ENCODE results near the gene QRICH2.
"Not testable (repeated sequence)": the region's sequence is repeated elsewhere in the genome, so short reads cannot be mapped to it uniquely, and the experiment has no call there.

The QRICH2 gene

GRCh38 chr17:76248013-76248782 is 59.9 kb downstream of the QRICH2 start:
- Histone ChIP-seq H3K4me1 (ENCODE audit: insufficient read depth, low read length, poor library complexity, severe bottlenecking) (peaks cover 11% of the 10 kb centered on the region), H3F3A (ENCODE audit: low read depth) (no peaks in the 10 kb centered on the region), H3K79me2 (ENCODE audit: insufficient read depth, low read length) (no peaks in the 10 kb centered on the region), H3K9me2 (replicated peaks; ENCODE audit: low read depth, low read length) (no peaks in the 10 kb centered on the region), H3K9ac (ENCODE audit: low read depth, low read length, poor library complexity, severe bottlenecking) (no peak overlapping the region), H3K4me2 (ENCODE audit: low read depth, low read length, poor library complexity, severe bottlenecking) (no peak overlapping the region), H3K36me3 (ENCODE audit: insufficient read depth, low read length) (no peaks in the 10 kb centered on the region), H3K27me3 (ENCODE audit: insufficient read depth, low read length, poor library complexity, severe bottlenecking) (no peaks in the 10 kb centered on the region), H2AFZ (ENCODE audit: low read length) (no peak overlapping the region), H3K9me3 (ENCODE audit: insufficient read depth, low read depth, low read length) (no peaks in the 10 kb centered on the region), H4K20me1 (ENCODE audit: insufficient read depth, low read length, poor library complexity, severe bottlenecking) (no peaks in the 10 kb centered on the region), H3K4me3 (ENCODE audit: low read length, poor library complexity, severe bottlenecking) (no peak overlapping the region)
- TF ChIP-seq EZH2phosphoT487 (IDR thresholded peaks at IDR 0.05; ENCODE audit: borderline replicate concordance): no peak
- TF ChIP-seq, protein P1, sequence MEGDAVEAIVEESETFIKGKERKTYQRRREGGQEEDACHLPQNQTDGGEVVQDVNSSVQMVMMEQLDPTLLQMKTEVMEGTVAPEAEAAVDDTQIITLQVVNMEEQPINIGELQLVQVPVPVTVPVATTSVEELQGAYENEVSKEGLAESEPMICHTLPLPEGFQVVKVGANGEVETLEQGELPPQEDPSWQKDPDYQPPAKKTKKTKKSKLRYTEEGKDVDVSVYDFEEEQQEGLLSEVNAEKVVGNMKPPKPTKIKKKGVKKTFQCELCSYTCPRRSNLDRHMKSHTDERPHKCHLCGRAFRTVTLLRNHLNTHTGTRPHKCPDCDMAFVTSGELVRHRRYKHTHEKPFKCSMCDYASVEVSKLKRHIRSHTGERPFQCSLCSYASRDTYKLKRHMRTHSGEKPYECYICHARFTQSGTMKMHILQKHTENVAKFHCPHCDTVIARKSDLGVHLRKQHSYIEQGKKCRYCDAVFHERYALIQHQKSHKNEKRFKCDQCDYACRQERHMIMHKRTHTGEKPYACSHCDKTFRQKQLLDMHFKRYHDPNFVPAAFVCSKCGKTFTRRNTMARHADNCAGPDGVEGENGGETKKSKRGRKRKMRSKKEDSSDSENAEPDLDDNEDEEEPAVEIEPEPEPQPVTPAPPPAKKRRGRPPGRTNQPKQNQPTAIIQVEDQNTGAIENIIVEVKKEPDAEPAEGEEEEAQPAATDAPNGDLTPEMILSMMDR (conservative IDR thresholded peaks at IDR 0.05; ENCODE audit: low read length): peak; percentile 38

- H3K27me3 ChIP-seq (ENCODE audit: insufficient read depth, low read length, poor library complexity, severe bottlenecking): peaks cover 2% of the 10 kb centered on the region
- H3K36me3 ChIP-seq (ENCODE audit: insufficient read depth, low read length): no peaks in the 10 kb centered on the region
- H3K9ac ChIP-seq (ENCODE audit: low read depth, low read length, poor library complexity, severe bottlenecking): no peak overlapping the region
- no peaks in the 10 kb centered on the region for H4K20me1 ChIP-seq (ENCODE audit: insufficient read depth, low read length, poor library complexity, severe bottlenecking)
- H3K4me3 ChIP-seq (ENCODE audit: low read length, poor library complexity, severe bottlenecking): no peak overlapping the region
- no peak for TF ChIP-seq EZH2phosphoT487 (IDR thresholded peaks at IDR 0.05; ENCODE audit: borderline replicate concordance)
- TF ChIP-seq, protein P1 (conservative IDR thresholded peaks at IDR 0.05; ENCODE audit: low read length): no peak
- H3K4me2 ChIP-seq (ENCODE audit: low read depth, low read length, poor library complexity, severe bottlenecking): no peak overlapping the region
- H2AFZ ChIP-seq (ENCODE audit: low read length): no peak overlapping the region
- no peaks in the 10 kb centered on the region for H3K9me3 ChIP-seq (ENCODE audit: insufficient read depth, low read depth, low read length)
- H3K79me2 ChIP-seq (ENCODE audit: insufficient read depth, low read length): no peaks in the 10 kb centered on the region
- H3K4me1 ChIP-seq (ENCODE audit: insufficient read depth, low read length, poor library complexity, severe bottlenecking): peaks cover 5% of the 10 kb centered on the region
- no peaks in the 10 kb centered on the region for H3K9me2 ChIP-seq (replicated peaks; ENCODE audit: low read depth, low read length)
- no peaks in the 10 kb centered on the region for H3F3A ChIP-seq (ENCODE audit: low read depth)
Measured at GRCh38 chr17:76247304-76247703, 60.8 kb downstream of the QRICH2 start.

DNA sequence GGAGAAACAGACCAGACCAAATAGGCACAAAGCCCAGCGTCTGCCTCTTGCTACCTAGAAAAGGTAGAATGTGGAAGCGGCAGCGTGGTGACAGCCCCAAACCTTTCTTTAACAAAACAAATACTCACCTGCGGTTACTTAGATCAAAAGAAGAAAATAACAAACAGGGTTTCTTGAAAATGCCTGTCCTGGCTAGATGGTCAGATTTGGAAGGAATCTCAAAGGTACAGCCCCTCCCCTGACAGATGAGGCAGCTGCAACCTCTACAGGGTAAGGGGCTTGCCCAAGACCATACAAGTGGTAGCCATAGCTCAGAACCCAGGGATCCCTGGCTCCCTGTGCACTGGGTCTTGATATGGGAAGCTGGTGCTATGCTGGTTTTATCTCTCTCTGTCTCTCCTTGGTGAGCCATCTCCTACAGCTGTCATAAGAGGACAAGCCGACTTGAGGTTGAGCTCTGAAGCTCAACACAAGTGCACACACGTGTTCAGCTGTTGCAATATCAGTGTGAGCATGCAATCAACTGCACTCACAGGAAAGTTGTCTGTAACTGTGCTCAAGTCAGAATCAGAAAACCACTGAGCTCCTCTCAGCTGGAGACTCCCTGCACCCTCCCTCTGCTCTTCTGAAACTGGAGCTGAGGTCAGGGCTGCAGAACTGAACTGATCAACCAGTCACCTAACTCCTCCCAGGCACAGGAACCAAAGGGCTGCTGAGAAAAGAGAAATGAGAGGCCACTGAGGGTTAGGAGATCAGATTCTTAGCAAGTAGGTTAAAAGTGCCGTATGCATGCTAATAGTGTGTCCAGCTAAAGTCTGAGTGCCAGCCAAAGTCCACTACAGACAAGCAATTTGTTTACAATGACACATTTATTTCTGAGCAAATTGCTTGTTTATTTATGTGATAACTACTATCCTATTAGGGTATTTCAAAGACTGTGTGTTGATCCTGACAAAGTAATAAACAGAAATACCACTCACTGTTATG is 61.7 kb downstream of the QRICH2 start:
- Histone ChIP-seq H3K4me3 (ENCODE audit: low read length, poor library complexity, severe bottlenecking) (no peak overlapping the region), H3K27me3 (ENCODE audit: insufficient read depth, low read length, poor library complexity, severe bottlenecking) (peaks cover 12% of the 10 kb centered on the region), H4K20me1 (ENCODE audit: insufficient read depth, low read length, poor library complexity, severe bottlenecking) (no peaks in the 10 kb centered on the region), H3K9me2 (replicated peaks; ENCODE audit: low read depth, low read length) (no peaks in the 10 kb centered on the region), H3F3A (ENCODE audit: low read depth) (no peaks in the 10 kb centered on the region), H3K36me3 (ENCODE audit: insufficient read depth, low read length) (no peaks in the 10 kb centered on the region), H3K9me3 (ENCODE audit: insufficient read depth, low read depth, low read length) (no peaks in the 10 kb centered on the region), H3K4me2 (ENCODE audit: low read depth, low read length, poor library complexity, severe bottlenecking) (no peak overlapping the region), H3K4me1 (ENCODE audit: insufficient read depth, low read length, poor library complexity, severe bottlenecking) (no peaks in the 10 kb centered on the region), H3K9ac (ENCODE audit: low read depth, low read length, poor library complexity, severe bottlenecking) (no peak overlapping the region), H2AFZ (ENCODE audit: low read length) (peak overlapping the region; percentile 16; the same call in 1 of the 2 replicates), H3K79me2 (ENCODE audit: insufficient read depth, low read length) (no peaks in the 10 kb centered on the region)
- TF ChIP-seq, protein P1 (conservative IDR thresholded peaks at IDR 0.05; ENCODE audit: low read length): no peak
- TF ChIP-seq EZH2phosphoT487 (IDR thresholded peaks at IDR 0.05; ENCODE audit: borderline replicate concordance): no peak

- H3K9ac ChIP-seq (ENCODE audit: low read depth, low read length, poor library complexity, severe bottlenecking); H3K4me3 ChIP-seq (ENCODE audit: low read length, poor library complexity, severe bottlenecking); H2AFZ ChIP-seq (ENCODE audit: low read length); H3K4me1 ChIP-seq (ENCODE audit: insufficient read depth, low read length, poor library complexity, severe bottlenecking); H3F3A ChIP-seq (ENCODE audit: low read depth); H4K20me1 ChIP-seq (ENCODE audit: insufficient read depth, low read length, poor library complexity, severe bottlenecking); H3K79me2 ChIP-seq (ENCODE audit: insufficient read depth, low read length); H3K9me2 ChIP-seq (replicated peaks; ENCODE audit: low read depth, low read length); H3K9me3 ChIP-seq (ENCODE audit: insufficient read depth, low read depth, low read length); H3K4me2 ChIP-seq (ENCODE audit: low read depth, low read length, poor library complexity, severe bottlenecking); H3K36me3 ChIP-seq (ENCODE audit: insufficient read depth, low read length): not testable (repeated sequence)
- peaks cover 20% of the 10 kb centered on the region for H3K27me3 ChIP-seq (ENCODE audit: insufficient read depth, low read length, poor library complexity, severe bottlenecking)
Measured at GRCh38 chr17:76244721-76245120, 63.4 kb downstream of the QRICH2 start.
